GM12892 (cell line): Measurements from ENCODE around the gene COL5A1.

Experiments used
- POLR2A ChIP-seq: IDR thresholded peaks from 2 replicates; pipeline ENCODE4 v1.6.1; 2011; ENCODE audit warnings: low read depth, low read length, control low read depth
- POLR2AphosphoS5 ChIP-seq: IDR thresholded peaks from 2 replicates; pipeline ENCODE4 v1.6.1; 2011; ENCODE audit warnings: low read depth, low read length, control low read depth
- TAF1 ChIP-seq: IDR thresholded peaks from 2 replicates; pipeline ENCODE4 v1.6.1; 2011; ENCODE audit warnings: low read depth, mild to moderate bottlenecking, control low read depth, low read length, borderline replicate concordance

DNA sequence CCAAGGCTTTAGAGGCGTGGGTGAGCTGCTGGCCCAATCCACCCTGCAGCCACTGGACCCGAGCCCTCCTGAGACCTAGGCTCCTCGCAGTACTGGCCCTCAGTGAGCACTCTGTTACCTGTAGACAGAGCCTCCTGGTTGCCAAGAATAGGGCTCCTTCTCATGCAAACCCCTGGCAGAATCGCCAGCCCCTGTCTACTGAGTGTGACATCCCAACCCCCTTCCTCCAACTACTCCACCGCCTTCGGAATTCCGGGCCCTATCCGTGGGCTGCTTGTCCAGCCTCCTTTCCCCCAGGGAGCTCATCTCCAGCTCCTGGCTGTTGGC is 23.8 kb upstream of the COL5A1 start:
- TF ChIP-seq POLR2AphosphoS5 = no peak
- no peak for TF ChIP-seq TAF1
- no peak for TF ChIP-seq POLR2A
